Measurements from ENCODE around the gene SULT1E1.

GRCh38 chr4:69811166-69811565 lies 48.8 kb downstream of the SULT1E1 start:
- no peak for TF ChIP-seq MYC (IDR thresholded peaks at IDR 0.05; ENCODE audit: borderline replicate concordance, low read length)
- no peak for TF ChIP-seq CEBPB (IDR thresholded peaks at IDR 0.05)
- TF ChIP-seq CTCF (IDR thresholded peaks at IDR 0.05), result no peak
